Measurements from ENCODE around the gene CMIP. TPM values are rescaled to one million over a fixed set of nuclear protein-coding genes. Genes with fewer than 3 reads are reported as not detected.
"Not testable (repeated sequence)": the region's sequence is repeated elsewhere in the genome, so short reads cannot be mapped to it uniquely, and the experiment has no call there.

Gene CMIP
- total RNA-seq, 2 donors from 2014 or later: 7.7 to 19.2 TPM

DNA sequence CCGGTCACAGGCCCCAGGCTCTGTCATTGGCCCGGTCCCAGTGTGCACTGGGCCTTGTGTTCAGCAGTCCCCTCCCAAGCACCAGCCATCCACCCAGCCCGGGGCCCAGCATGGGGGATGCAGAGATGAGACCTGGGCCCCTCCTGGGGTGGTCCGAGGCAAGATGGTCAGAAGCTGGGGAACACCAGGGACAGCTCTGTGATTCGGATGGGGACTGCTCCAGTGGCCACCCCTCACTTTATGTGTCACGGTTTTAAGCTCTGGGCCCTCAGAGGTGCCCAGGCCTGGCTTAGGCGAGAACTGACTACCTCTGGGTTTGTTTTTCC is 242.5 kb downstream of the CMIP start:
- H3K27me3 ChIP-seq: no peaks in the 10 kb centered on the region
- no peaks in the 10 kb centered on the region for H3K9me3 ChIP-seq
- H3K4me3 ChIP-seq: no peak overlapping the region
- H3K36me3 ChIP-seq: peaks cover 5% of the 10 kb centered on the region
- no peak overlapping the region for H3K27ac ChIP-seq
- TF ChIP-seq, protein P1, sequence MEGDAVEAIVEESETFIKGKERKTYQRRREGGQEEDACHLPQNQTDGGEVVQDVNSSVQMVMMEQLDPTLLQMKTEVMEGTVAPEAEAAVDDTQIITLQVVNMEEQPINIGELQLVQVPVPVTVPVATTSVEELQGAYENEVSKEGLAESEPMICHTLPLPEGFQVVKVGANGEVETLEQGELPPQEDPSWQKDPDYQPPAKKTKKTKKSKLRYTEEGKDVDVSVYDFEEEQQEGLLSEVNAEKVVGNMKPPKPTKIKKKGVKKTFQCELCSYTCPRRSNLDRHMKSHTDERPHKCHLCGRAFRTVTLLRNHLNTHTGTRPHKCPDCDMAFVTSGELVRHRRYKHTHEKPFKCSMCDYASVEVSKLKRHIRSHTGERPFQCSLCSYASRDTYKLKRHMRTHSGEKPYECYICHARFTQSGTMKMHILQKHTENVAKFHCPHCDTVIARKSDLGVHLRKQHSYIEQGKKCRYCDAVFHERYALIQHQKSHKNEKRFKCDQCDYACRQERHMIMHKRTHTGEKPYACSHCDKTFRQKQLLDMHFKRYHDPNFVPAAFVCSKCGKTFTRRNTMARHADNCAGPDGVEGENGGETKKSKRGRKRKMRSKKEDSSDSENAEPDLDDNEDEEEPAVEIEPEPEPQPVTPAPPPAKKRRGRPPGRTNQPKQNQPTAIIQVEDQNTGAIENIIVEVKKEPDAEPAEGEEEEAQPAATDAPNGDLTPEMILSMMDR (IDR thresholded peaks at IDR 0.05): no peak
- DNase-seq (ENCODE audit: low spot score): no peak
- H3K4me1 ChIP-seq: peaks cover 0 to 5% of the 10 kb centered on the region in 2 donors

DNA sequence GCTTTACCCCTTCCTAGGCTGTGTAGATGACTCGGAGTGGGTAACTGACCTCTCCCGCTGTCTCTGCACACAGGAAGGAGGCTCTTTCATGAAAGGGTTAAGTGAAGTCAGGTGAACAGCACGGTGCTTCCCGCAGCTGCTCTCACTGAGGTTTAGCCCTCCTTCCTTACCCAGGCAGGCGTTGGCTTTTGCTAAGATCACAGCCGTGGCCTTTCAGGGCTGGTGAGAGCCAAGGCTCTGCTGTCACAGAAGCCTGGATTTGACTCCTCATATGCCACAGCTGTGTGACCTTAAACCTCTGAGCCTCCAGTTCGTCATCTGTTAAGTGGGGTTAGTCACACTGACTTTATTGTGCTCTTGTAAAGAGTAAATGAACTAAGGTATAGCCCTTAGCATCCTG is 243.6 kb downstream of the CMIP start:
- TF ChIP-seq, protein P1 (IDR thresholded peaks at IDR 0.05): no peak
- H3K27me3 ChIP-seq: no peaks in the 10 kb centered on the region
- H3K36me3 ChIP-seq: peaks cover 16% of the 10 kb centered on the region
- peaks cover 0 to 5% of the 10 kb centered on the region in 2 donors for H3K4me1 ChIP-seq
- H3K4me3 ChIP-seq: no peak overlapping the region
- no peak for DNase-seq (ENCODE audit: low spot score)
- no peak overlapping the region for H3K27ac ChIP-seq
- no peaks in the 10 kb centered on the region for H3K9me3 ChIP-seq

DNA sequence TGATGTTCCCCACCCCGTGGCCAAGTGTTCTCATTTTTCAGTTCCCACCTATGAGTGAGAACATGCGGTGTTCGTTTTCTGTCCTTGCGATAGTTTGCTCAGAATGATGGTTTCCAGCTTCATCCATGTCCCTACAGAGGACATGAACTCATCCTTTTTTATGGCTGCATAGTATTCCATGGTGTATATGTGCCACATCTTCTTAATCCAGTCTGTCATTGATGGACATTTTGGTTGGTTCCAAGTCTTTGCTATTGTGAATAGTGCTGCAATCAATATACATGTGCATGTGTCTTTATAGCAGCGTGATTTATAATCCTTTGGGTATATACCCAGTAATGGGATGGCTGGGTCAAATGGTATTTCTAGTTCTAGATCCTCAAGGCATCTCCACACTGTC is 244.2 kb downstream of the CMIP start:
- not testable (repeated sequence) for DNase-seq (ENCODE audit: low spot score); H3K4me3 ChIP-seq; H3K9me3 ChIP-seq; H3K27me3 ChIP-seq; H3K27ac ChIP-seq; H3K4me1 ChIP-seq
- peaks cover 22% of the 10 kb centered on the region for H3K36me3 ChIP-seq

DNA sequence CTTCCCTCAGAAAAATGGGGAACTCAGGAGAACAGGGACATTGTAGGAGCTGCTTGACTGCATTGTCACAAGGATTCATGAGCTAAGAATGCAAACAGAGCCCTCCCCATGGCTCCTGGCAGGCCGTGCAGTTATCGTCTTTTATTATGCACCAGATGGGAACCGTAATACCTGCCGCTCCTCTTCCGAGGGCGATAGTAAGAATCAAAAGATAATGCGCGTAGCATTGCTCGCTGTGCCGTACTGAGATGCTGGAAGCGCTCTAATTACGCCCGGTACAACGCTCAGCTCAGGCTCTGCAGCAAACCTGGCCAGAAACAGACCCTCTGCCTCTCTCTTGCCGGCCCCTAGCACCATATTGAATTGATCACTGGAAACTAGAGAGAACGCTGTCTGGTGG is 247.4 kb downstream of the CMIP start:
- TF ChIP-seq, protein P1 (IDR thresholded peaks at IDR 0.05): no peak
- no peaks in the 10 kb centered on the region for H3K9me3 ChIP-seq
- DNase-seq (ENCODE audit: low spot score): no peak
- peaks cover 0 to 36% of the 10 kb centered on the region in 2 donors for H3K4me1 ChIP-seq
- H3K36me3 ChIP-seq: peaks cover 28% of the 10 kb centered on the region
- H3K27me3 ChIP-seq: no peaks in the 10 kb centered on the region
- H3K4me3 ChIP-seq: no peak overlapping the region
- H3K27ac ChIP-seq: no peak overlapping the region

DNA sequence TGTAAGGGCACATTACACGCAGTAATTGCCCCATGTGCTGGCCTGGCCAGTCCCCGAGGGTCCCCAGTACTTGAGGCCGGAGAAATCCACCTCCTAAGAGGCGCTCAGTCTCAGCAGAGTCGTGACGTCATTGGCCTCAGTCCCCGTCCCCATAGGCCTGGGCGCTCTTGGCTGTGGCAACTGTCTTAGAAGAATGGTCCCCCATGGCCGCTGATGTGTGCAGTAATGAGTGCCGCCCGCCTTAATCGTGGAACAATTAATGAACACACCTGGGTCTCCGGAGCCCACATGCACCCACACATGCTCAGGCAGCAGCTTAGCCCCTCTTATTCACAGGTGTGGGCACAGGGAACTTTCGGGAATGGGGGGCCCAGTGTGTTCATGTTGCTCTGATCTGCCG is 248.0 kb downstream of the CMIP start:
- Histone ChIP-seq H3K27me3 (no peaks in the 10 kb centered on the region), H3K27ac (no peak overlapping the region), H3K4me3 (no peak overlapping the region), H3K9me3 (no peaks in the 10 kb centered on the region), H3K4me1 (peaks cover 0 to 39% of the 10 kb centered on the region in 2 donors), H3K36me3 (peaks cover 28% of the 10 kb centered on the region)
- no peak for DNase-seq (ENCODE audit: low spot score)
- TF ChIP-seq, protein P1 (IDR thresholded peaks at IDR 0.05): no peak

DNA sequence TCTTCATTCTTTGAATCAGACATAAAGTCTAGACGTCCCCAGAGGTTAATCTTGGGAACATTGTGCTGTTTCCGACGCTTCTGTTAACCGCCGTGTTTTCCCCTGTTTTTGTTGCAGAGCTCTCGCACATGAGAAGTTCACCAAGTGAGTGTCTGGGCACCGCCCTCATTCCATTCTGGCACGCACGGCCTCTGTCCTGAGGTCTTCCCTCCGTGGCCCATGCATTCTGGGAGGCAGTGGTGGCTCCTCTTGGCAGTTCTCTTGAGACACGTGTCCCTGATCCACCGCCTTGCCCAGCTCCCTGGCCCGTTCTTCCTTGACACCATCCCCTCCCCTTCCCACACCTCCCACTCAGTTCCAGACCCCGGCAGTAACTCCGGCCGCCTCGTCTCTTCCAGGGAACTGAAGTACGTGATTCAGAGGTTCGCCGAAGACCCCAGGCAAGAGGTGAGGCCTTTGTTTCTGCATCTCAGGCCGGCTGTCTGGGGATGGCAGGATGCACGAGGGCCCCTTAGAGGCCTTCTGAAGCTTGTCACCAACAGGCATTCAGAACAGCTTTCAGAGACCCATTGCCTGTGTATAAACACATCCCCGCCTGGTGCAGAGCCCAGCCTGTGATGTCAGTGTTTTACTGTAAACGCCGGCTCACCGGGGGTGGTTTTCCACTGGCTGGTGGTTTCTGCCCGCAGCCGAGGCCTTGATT is 248.6 kb downstream of the CMIP start:
- Histone ChIP-seq H3K4me3 (no peak overlapping the region), H3K27ac (no peak overlapping the region), H3K27me3 (no peaks in the 10 kb centered on the region), H3K9me3 (no peaks in the 10 kb centered on the region), H3K36me3 (peaks cover 31% of the 10 kb centered on the region), H3K4me1 (peaks cover 0 to 42% of the 10 kb centered on the region in 2 donors)
- TF ChIP-seq, protein P1 (IDR thresholded peaks at IDR 0.05): no peak
- no peak for DNase-seq (ENCODE audit: low spot score)

Measured in right atrium auricular region (tissue), 2 donors.